Transverse colon (tissue), 4 donors: ENCODE results near the gene SLC6A16.

Source experiments
- CTCF ChIP-seq, 5 experiments: fragments of 200-600 bp in 3 of 5; fragments of 450-650 bp in 2 of 5; sonication (generic) in 3 of 5; IDR thresholded peaks; 1 replicate in 2 of 5; 2 replicates in 3 of 5; pipeline ENCODE4 v1.5.1; 2016 to 2017; ENCODE audit warnings: antibody characterized with exemption in 5 of 5, inconsistent platforms in 3 of 5, mild to moderate bottlenecking in 2 of 5, moderate library complexity in 1 of 5
- EP300 ChIP-seq: sonication (generic); formaldehyde crosslinking; IDR thresholded peaks from one replicate; pipeline ENCODE4 v1.6.1; 2017; ENCODE audit warnings: antibody characterized with exemption, low read depth
- POLR2A ChIP-seq: fragments of 450-650 bp; IDR thresholded peaks from one replicate; pipeline ENCODE4 v1.6.1; 2016; ENCODE audit warnings: antibody characterized with exemption, mild to moderate bottlenecking, moderate library complexity
- POLR2AphosphoS5 ChIP-seq, 3 donors: sonication (generic); formaldehyde crosslinking; IDR thresholded peaks; one replicate each; pipeline ENCODE4 v1.6.1; 2016; ENCODE audit warnings: antibody characterized with exemption in 3 of 3

- no peak for TF ChIP-seq CTCF (IDR thresholded peaks at IDR 0.05)
- no peak for TF ChIP-seq POLR2AphosphoS5 (IDR thresholded peaks at IDR 0.05)
- no peak for TF ChIP-seq POLR2A
- TF ChIP-seq EP300, result no peak
These were observed 80.7 kb downstream of the SLC6A16 start for GRCh38 chr19:49244256-49244655.
